ENCODE data around the gene LNX1.

GRCh38 chr4:53455766-53456165 lies 135.5 kb downstream of the LNX1 start:
- TF ChIP-seq POLR2A (IDR thresholded peaks at IDR 0.05; ENCODE audit: low read depth, low read length) = no peak
- TF ChIP-seq FOS (IDR thresholded peaks at IDR 0.05; ENCODE audit: borderline replicate concordance, insufficient read depth, low read length) = no peak
- TF ChIP-seq CTCF (IDR thresholded peaks at IDR 0.05; ENCODE audit: extremely low read depth in 1 of 2, insufficient read depth in 1 of 2, low read depth in 1 of 2, low read length in 2 of 2) = no peak
- TF ChIP-seq EZH2 (IDR thresholded peaks at IDR 0.05; ENCODE audit: borderline replicate concordance, low read depth, low read length, severe bottlenecking) = no peak
- TF ChIP-seq MYC (IDR thresholded peaks at IDR 0.05; ENCODE audit: low read depth, low read length) = no peak
- TF ChIP-seq GATA2 (IDR thresholded peaks at IDR 0.05; ENCODE audit: insufficient read depth, insufficient read length, low read depth, low read length) = no peak
- TF ChIP-seq POLR2AphosphoS5 (IDR thresholded peaks at IDR 0.05; ENCODE audit: insufficient read depth, low read depth, low read length) = no peak
- no peak for TF ChIP-seq MAX (IDR thresholded peaks at IDR 0.05; ENCODE audit: insufficient read depth, insufficient read length)
- TF ChIP-seq JUN (IDR thresholded peaks at IDR 0.05; ENCODE audit: borderline replicate concordance, insufficient read depth, insufficient read length, low read depth) = no peak

Measured in endothelial cell of umbilical vein (primary cell).